HepG2 (cell line): Measurements from ENCODE around the gene NAE1. TPM values are rescaled to one million over a fixed set of nuclear protein-coding genes. Genes with fewer than 3 reads are reported as not detected.

Experiments used
- AHDC1 ChIP-seq: sonication (generic); formaldehyde crosslinking; IDR thresholded peaks from 2 replicates; pipeline ENCODE4 v1.5.1; 2020; ENCODE audit warnings: mild to moderate bottlenecking, missing genetic modification reagents, borderline replicate concordance
- BHLHE40 ChIP-seq: IDR thresholded peaks from 2 replicates; pipeline ENCODE4 v1.6.1; 2011; ENCODE audit warnings: low read length, improper control_type of control experiment
- DNMT3B ChIP-seq: conservative IDR thresholded peaks from 2 replicates; pipeline ENCODE4 v1.6.1; 2016; ENCODE audit warnings: missing biosample characterization, control low read depth
- HOXD1 ChIP-seq: sonication (generic); formaldehyde crosslinking; IDR thresholded peaks from 2 replicates; pipeline ENCODE4 v1.5.0; 2020; ENCODE audit warnings: missing genetic modification reagents
- IRF2 ChIP-seq: IDR thresholded peaks from 2 replicates; pipeline ENCODE4 v1.6.1; 2018; ENCODE audit warnings: missing genetic modification reagents, missing compliant biosample characterization
- MTA3 ChIP-seq: sonication (generic); formaldehyde crosslinking; IDR thresholded peaks from 2 replicates; pipeline ENCODE4 v1.4.0; 2020; ENCODE audit warnings: missing genetic modification reagents
- RBM22 ChIP-seq: fragments of 200-400 bp; formaldehyde crosslinking; optimal IDR thresholded peaks from 2 replicates; pipeline ENCODE3; 2017; ENCODE audit warnings: mild to moderate bottlenecking, low read length, moderate library complexity
- SMAD9 ChIP-seq: sonication (generic); formaldehyde crosslinking; IDR thresholded peaks from 2 replicates; pipeline ENCODE4 v1.5.1; 2020; ENCODE audit warnings: mild to moderate bottlenecking, missing genetic modification reagents
- ZNF263 ChIP-seq: sonication (generic); formaldehyde crosslinking; IDR thresholded peaks from 2 replicates; pipeline ENCODE4 v1.4.0; 2020; ENCODE audit warnings: missing genetic modification reagents
- ZNF280D ChIP-seq: sonication (generic); formaldehyde crosslinking; IDR thresholded peaks from 2 replicates; pipeline ENCODE4 v1.5.1; 2020; ENCODE audit warnings: mild to moderate bottlenecking, missing genetic modification reagents
- ZNF3 ChIP-seq: IDR thresholded peaks from 2 replicates; pipeline ENCODE4 v1.7.0; 2017; ENCODE audit warnings: inconsistent platforms
- ZNF354B ChIP-seq: sonication (generic); formaldehyde crosslinking; IDR thresholded peaks from 2 replicates; pipeline ENCODE4 v1.8.0; 2022; ENCODE audit warnings: mild to moderate bottlenecking, missing genetic modification reagents
- ZNF615 ChIP-seq: sonication (generic); formaldehyde crosslinking; IDR thresholded peaks from 2 replicates; pipeline ENCODE4 v1.5.0; 2020; ENCODE audit warnings: mild to moderate bottlenecking, missing genetic modification reagents, borderline replicate concordance
- ZNF652 ChIP-seq: IDR thresholded peaks from 2 replicates; pipeline ENCODE4 v1.6.1; 2016; ENCODE audit warnings: low read depth, borderline replicate concordance
- polyA plus RNA-seq, 8 experiments: library from polyadenylated mRNA; depleted of rRNA in 3 of 8; stranded (reverse) in 7 of 8; unstranded in 1 of 8; fragments of >200 nt; fragmentation: Illumina TruSeq in 4 of 8; extraction: Trizol in 4 of 8; gene quantifications; 2 replicates each; pipeline versions ENCODE4 v1.2.1 to v1.2.3, GENCODE V29; 2011 to 2016; ENCODE audit warnings: low read depth in 4 of 8, missing spikeins in 1 of 8, mixed read lengths in 1 of 8; ENCODE audit not compliant: insufficient read depth in 1 of 8
- total RNA-seq, 5 experiments: library from RNA; depleted of rRNA; stranded (reverse); fragments of >200 nt; fragmentation: Illumina TruSeq; extraction: Trizol; gene quantifications; 2 replicates each; pipeline ENCODE4 v1.2.3, GENCODE V29; 2016; ENCODE audit warnings: low read depth in 1 of 5
- TF ChIP-seq, protein P1 (sequence below): sonication (generic); formaldehyde crosslinking; IDR thresholded peaks from 2 replicates; pipeline ENCODE4 v1.5.0; 2020; ENCODE audit warnings: missing genetic modification reagents
- TF ChIP-seq, protein P2 (sequence below): sonication (generic); formaldehyde crosslinking; conservative IDR thresholded peaks from 2 replicates; pipeline ENCODE4 v1.4.0; 2020; ENCODE audit warnings: missing genetic modification reagents

Gene NAE1
- total and polyA plus RNA-seq, 2 of the 13 experiments (the other 11 are each of a cell fraction or from before 2014, with no cell fraction given): 95.7 to 206 TPM

GRCh38 chr16:66830422-66831404, at the start of gene NAE1 (continued):
- TF ChIP-seq AHDC1 (peak; percentile 57; the same call in 1 of the 2 replicates), IRF2 (CRISPR knock-in tag) (peak; percentile 32; the same call in 1 of the 2 replicates), ZNF652 (CRISPR knock-in tag) (no peak), ZNF263 (peak; percentile 84), BHLHE40 (peak; percentile 52), ZNF354B (0 out of 2 replicates have a peak, but pooled peaks have one; percentile 45), HOXD1 (CRISPR knock-in tag) (peak; percentile 87; the same call in 1 of the 2 replicates), MTA3 (CRISPR knock-in tag) (no peak), ZNF3 (CRISPR knock-in tag) (peak; percentile 88; the same call in 1 of the 2 replicates), DNMT3B (CRISPR knock-in tag) (0 out of 2 replicates have a peak, but pooled peaks have one; percentile 44), RBM22 (no peak), ZNF615 (CRISPR knock-in tag) (no peak), SMAD9 (CRISPR knock-in tag) (no peak), ZNF280D (CRISPR knock-in tag) (no peak)
- TF ChIP-seq, protein P1, sequence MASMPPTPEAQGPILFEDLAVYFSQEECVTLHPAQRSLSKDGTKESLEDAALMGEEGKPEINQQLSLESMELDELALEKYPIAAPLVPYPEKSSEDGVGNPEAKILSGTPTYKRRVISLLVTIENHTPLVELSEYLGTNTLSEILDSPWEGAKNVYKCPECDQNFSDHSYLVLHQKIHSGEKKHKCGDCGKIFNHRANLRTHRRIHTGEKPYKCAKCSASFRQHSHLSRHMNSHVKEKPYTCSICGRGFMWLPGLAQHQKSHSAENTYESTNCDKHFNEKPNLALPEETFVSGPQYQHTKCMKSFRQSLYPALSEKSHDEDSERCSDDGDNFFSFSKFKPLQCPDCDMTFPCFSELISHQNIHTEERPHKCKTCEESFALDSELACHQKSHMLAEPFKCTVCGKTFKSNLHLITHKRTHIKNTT (CRISPR knock-in tag): no peak
- TF ChIP-seq, protein P2, sequence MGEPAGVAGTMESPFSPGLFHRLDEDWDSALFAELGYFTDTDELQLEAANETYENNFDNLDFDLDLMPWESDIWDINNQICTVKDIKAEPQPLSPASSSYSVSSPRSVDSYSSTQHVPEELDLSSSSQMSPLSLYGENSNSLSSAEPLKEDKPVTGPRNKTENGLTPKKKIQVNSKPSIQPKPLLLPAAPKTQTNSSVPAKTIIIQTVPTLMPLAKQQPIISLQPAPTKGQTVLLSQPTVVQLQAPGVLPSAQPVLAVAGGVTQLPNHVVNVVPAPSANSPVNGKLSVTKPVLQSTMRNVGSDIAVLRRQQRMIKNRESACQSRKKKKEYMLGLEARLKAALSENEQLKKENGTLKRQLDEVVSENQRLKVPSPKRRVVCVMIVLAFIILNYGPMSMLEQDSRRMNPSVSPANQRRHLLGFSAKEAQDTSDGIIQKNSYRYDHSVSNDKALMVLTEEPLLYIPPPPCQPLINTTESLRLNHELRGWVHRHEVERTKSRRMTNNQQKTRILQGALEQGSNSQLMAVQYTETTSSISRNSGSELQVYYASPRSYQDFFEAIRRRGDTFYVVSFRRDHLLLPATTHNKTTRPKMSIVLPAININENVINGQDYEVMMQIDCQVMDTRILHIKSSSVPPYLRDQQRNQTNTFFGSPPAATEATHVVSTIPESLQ: no peak
